Endothelial cell of umbilical vein (primary cell): Measurements from ENCODE around the gene OR10V1. TPM values are rescaled to one million over a fixed set of nuclear protein-coding genes. Genes with fewer than 3 reads are reported as not detected.

Source experiments
- BruUV-seq: library from RNA; stranded (reverse); fragments of 400-500 nt; replicated peaks from 2 replicates; lab custom pipeline; 2021; lab: Mats Ljungman, UMichigan
- CTCF ChIA-PET: fragments of 300-600, 350-600 bp; sonication (Branson Sonifier 250); formaldehyde crosslinking; loops from one replicate; lab custom pipeline; 2021; ENCODE audit warnings: antibody characterized with exemption, inconsistent platforms; lab: Charles Lee
- POLR2A ChIA-PET: fragments of 300-600, 350-600 bp; sonication (Branson Sonifier 250); formaldehyde crosslinking; loops from one replicate; lab custom pipeline; 2021; ENCODE audit warnings: antibody characterized with exemption, inconsistent platforms; lab: Charles Lee
- DNase-seq: peaks from one replicate; pipeline ENCODE4 v3.0.0-alpha.2; 2011; ENCODE audit warnings: low read depth, low spot score
- FAIRE-seq: peaks from 2 replicates; lab custom pipeline; 2011; peaks lifted over from hg19 to GRCh38; lab: Jason Lieb, UNC
- H2AFZ ChIP-seq: 2 replicates; pipeline ENCODE4 v1.6.0; 2012; ENCODE audit warnings: low read depth, low read length, control low read depth, inconsistent platforms
- H3K27ac ChIP-seq: 2 replicates; pipeline ENCODE4 v1.5.1; 2011; ENCODE audit warnings: low read depth, mild to moderate bottlenecking, control low read depth, low read length, moderate library complexity; ENCODE audit not compliant: insufficient read depth
- H3K27me3 ChIP-seq, 2 experiments: 2 replicates each; pipeline versions ENCODE4 v1.6.0 to v1.6.1; 2011; ENCODE audit warnings: low read length in 2 of 2, mixed read lengths in 1 of 2; ENCODE audit not compliant: control insufficient read depth in 2 of 2, insufficient read depth in 2 of 2
- H3K36me3 ChIP-seq, 2 experiments: 2 replicates in 1 of 2; 3 replicates in 1 of 2; pipeline ENCODE4 v1.5.1; 2011; ENCODE audit warnings: low read length in 2 of 2, mild to moderate bottlenecking in 1 of 2, moderate library complexity in 1 of 2; ENCODE audit not compliant: control insufficient read depth in 2 of 2, insufficient read depth in 2 of 2; ENCODE audit errors: extremely low read depth in 1 of 2
- H3K4me1 ChIP-seq: 3 replicates; pipeline ENCODE4 v1.5.1; 2011; ENCODE audit warnings: mild to moderate bottlenecking, low read length; ENCODE audit not compliant: control insufficient read depth, insufficient read depth; ENCODE audit errors: extremely low read depth
- H3K4me2 ChIP-seq: 2 replicates; pipeline ENCODE4 v1.6.1; 2011; ENCODE audit warnings: low read length, control low read depth, mixed read lengths; ENCODE audit not compliant: insufficient read depth
- H3K4me3 ChIP-seq, 3 experiments: fragments of 200-600 bp in 1 of 3; sonication (generic), shearing (Covaris generic) in 1 of 3; replicated peaks in 1 of 3; 2 replicates each; pipeline ENCODE4 v1.5.1; 2011 to 2016; ENCODE audit warnings: control low read depth in 3 of 3, low read length in 3 of 3, mild to moderate bottlenecking in 2 of 3, inconsistent platforms in 1 of 3, low read depth in 1 of 3, moderate library complexity in 1 of 3; ENCODE audit not compliant: insufficient read depth in 1 of 3
- H3K79me2 ChIP-seq: 2 replicates; pipeline ENCODE4 v1.6.0; 2012; ENCODE audit warnings: low read length, inconsistent platforms; ENCODE audit not compliant: control insufficient read depth, insufficient read depth
- H3K9ac ChIP-seq: replicated peaks from 2 replicates; pipeline ENCODE3; 2011; ENCODE audit warnings: low read length, control low read depth; ENCODE audit not compliant: insufficient read depth; ENCODE audit errors: extremely low read depth
- H3K9me1 ChIP-seq: replicated peaks from 3 replicates; pipeline ENCODE4 v1.6.0; 2011; ENCODE audit warnings: mild to moderate bottlenecking, low read length; ENCODE audit not compliant: control insufficient read depth, insufficient read depth; ENCODE audit errors: extremely low read depth
- H3K9me3 ChIP-seq: replicated peaks from 2 replicates; pipeline ENCODE4 v1.5.1; 2012; ENCODE audit warnings: low read length, inconsistent platforms; ENCODE audit not compliant: control insufficient read depth, insufficient read depth
- H4K20me1 ChIP-seq: replicated peaks from 2 replicates; pipeline ENCODE3; 2011; ENCODE audit warnings: mild to moderate bottlenecking, low read length; ENCODE audit not compliant: control insufficient read depth, insufficient read depth; ENCODE audit errors: extremely low read depth
- CTCF ChIP-seq, 2 donors: IDR thresholded peaks; 1 replicate in 1 of 2; 2 replicates in 1 of 2; pipeline ENCODE4 v1.5.1; 2011; ENCODE audit warnings: low read length in 2 of 2, mild to moderate bottlenecking in 2 of 2, moderate library complexity in 2 of 2, control low read depth in 1 of 2, inconsistent platforms in 1 of 2, low read depth in 1 of 2; ENCODE audit not compliant: insufficient read depth in 1 of 2; ENCODE audit errors: extremely low read depth in 1 of 2
- EZH2 ChIP-seq: IDR thresholded peaks from 2 replicates; pipeline ENCODE4 v1.6.1; 2012; ENCODE audit warnings: borderline replicate concordance, low read depth, mild to moderate bottlenecking, moderate library complexity, low read length, inconsistent platforms; ENCODE audit not compliant: severe bottlenecking
- FOS ChIP-seq: IDR thresholded peaks from 2 replicates; pipeline ENCODE4 v1.6.1; 2011; ENCODE audit warnings: mild to moderate bottlenecking, low read length, moderate library complexity, borderline replicate concordance; ENCODE audit not compliant: insufficient read depth
- GATA2 ChIP-seq: IDR thresholded peaks from 2 replicates; pipeline ENCODE4 v1.7.0; 2011; ENCODE audit warnings: low read depth, mild to moderate bottlenecking, moderate library complexity, mixed read lengths, low read length; ENCODE audit not compliant: insufficient read length, insufficient read depth
- JUN ChIP-seq: IDR thresholded peaks from 2 replicates; pipeline ENCODE4 v1.6.1; 2011; ENCODE audit warnings: borderline replicate concordance, low read depth; ENCODE audit not compliant: insufficient read length, insufficient read depth
- MAX ChIP-seq: IDR thresholded peaks from 2 replicates; pipeline ENCODE4 v1.6.1; 2011; ENCODE audit not compliant: insufficient read depth, insufficient read length
- MYC ChIP-seq: IDR thresholded peaks from one replicate; pipeline ENCODE4 v1.6.1; 2011; ENCODE audit warnings: mild to moderate bottlenecking, low read depth, low read length
- POLR2A ChIP-seq: IDR thresholded peaks from 2 replicates; pipeline ENCODE4 v1.6.1; 2012; ENCODE audit warnings: low read depth, mild to moderate bottlenecking, control low read depth, low read length
- POLR2AphosphoS5 ChIP-seq: IDR thresholded peaks from 2 replicates; pipeline ENCODE4 v1.6.1; 2012; ENCODE audit warnings: low read depth, mild to moderate bottlenecking, control low read depth, low read length, moderate library complexity; ENCODE audit not compliant: insufficient read depth
- dilution Hi-C: fragments of 300-500 bp; cut with MboI; formaldehyde crosslinking; loops from one replicate; pipeline ENCODE4 v1.15.0; 2019; ENCODE audit warnings: low sequenced_read_pairs; ENCODE audit not compliant: extremely low pct_ligation_motif_present
- intact Hi-C: fragments of 100-400 bp; cut with micrococcal nuclease; formaldehyde crosslinking; loops from one replicate; pipeline ENCODE4 v1.10.0; 2022
- polyA plus RNA-seq, 4 experiments: library from polyadenylated mRNA; depleted of rRNA in 3 of 4; stranded (reverse) in 3 of 4; unstranded in 1 of 4; fragments of >200 nt; gene quantifications; 2 replicates each; pipeline versions ENCODE4 v1.2.1 to v1.2.3, GENCODE V29; 2011 to 2012; ENCODE audit warnings: missing spikeins in 1 of 4
- total RNA-seq: library from RNA; stranded (reverse); gene quantifications from 2 replicates; pipeline ENCODE4 v1.2.3, GENCODE V29; 2021

The OR10V1 gene
- total and polyA plus RNA-seq, 2 donors (not counting 3 experiments of a cell fraction or from before 2014, with no cell fraction given), result not detected

- H3K9me3 ChIP-seq, result no peaks in the 10 kb centered on the region
- POLR2A ChIA-PET, result no interaction called here
- CTCF ChIA-PET, result interaction anchor here (1.0 to 1.8 kb wide), 3 partner anchors 10 to 21 kb away, joined by 3 to 4 read pairs (median 3); no protein-coding TSS in a partner anchor
- H3K4me2 ChIP-seq, result no peak overlapping the region
- dilution Hi-C loops (no loop called here), intact Hi-C loops (no loop called here)
- TF ChIP-seq JUN (no peak), GATA2 (no peak), POLR2A (no peak), EZH2 (no peak), MYC (no peak), FOS (no peak), MAX (no peak), CTCF (IDR thresholded peaks at IDR 0.05; ENCODE audit: extremely low read depth in 1 of 2, insufficient read depth in 1 of 2, low read depth in 1 of 2, low read length in 2 of 2) (no peak), POLR2AphosphoS5 (no peak)
- H3K27ac ChIP-seq, result no peak overlapping the region
- BruUV-seq, result no TSS peak
- H3K9me1 ChIP-seq, result no peaks in the 10 kb centered on the region
- no peaks in the 10 kb centered on the region for H4K20me1 ChIP-seq
- H3K4me1 ChIP-seq, result no peaks in the 10 kb centered on the region
- no peaks in the 10 kb centered on the region for H3K79me2 ChIP-seq
- no peaks in the 10 kb centered on the region for H3K36me3 ChIP-seq
- no peak overlapping the region for H3K4me3 ChIP-seq
- no peak for FAIRE-seq
- no peak overlapping the region for H2AFZ ChIP-seq
- H3K9ac ChIP-seq, result no peak overlapping the region
- DNase-seq, result no peak
- H3K27me3 ChIP-seq, result no peaks in the 10 kb centered on the region
Observed at GRCh38 chr11:59691156-59691555, 22.5 kb downstream of the OR10V1 start.
